Thymus (tissue), 11 donors: Measurements from ENCODE around the gene SYNGAP1. TPM values are rescaled to one million over a fixed set of nuclear protein-coding genes. Genes with fewer than 3 reads are reported as not detected.

ENCODE experiments used
- DNase-seq, 9 donors: peaks; one replicate each; pipeline ENCODE4 v3.0.0-alpha.2; 2013; ENCODE audit warnings: low spot score in 9 of 9, low read depth in 6 of 9, missing footprints in 1 of 9
- H3K27ac ChIP-seq, 2 donors: one replicate each; pipeline ENCODE4 v1.5.1; 2013; ENCODE audit warnings: control low read depth in 1 of 2, low read depth in 1 of 2, low read length in 1 of 2, mild to moderate bottlenecking in 1 of 2, moderate library complexity in 1 of 2
- H3K27me3 ChIP-seq, 2 donors: one replicate each; pipeline ENCODE4 v1.5.1; 2013; ENCODE audit warnings: low read length in 1 of 2; ENCODE audit not compliant: control insufficient read depth in 2 of 2, insufficient read depth in 1 of 2
- H3K36me3 ChIP-seq, 2 donors: one replicate each; pipeline ENCODE4 v1.5.1; 2013; ENCODE audit warnings: low read length in 1 of 2, mild to moderate bottlenecking in 1 of 2, moderate library complexity in 1 of 2; ENCODE audit not compliant: control insufficient read depth in 2 of 2, insufficient read depth in 2 of 2
- H3K4me1 ChIP-seq, 2 donors: one replicate each; pipeline ENCODE4 v1.5.1; 2013; ENCODE audit warnings: low read length in 2 of 2; ENCODE audit not compliant: control insufficient read depth in 2 of 2, insufficient read depth in 2 of 2
- H3K4me3 ChIP-seq, 2 donors: one replicate each; pipeline ENCODE4 v1.5.1; 2013; ENCODE audit warnings: low read length in 2 of 2, control low read depth in 1 of 2, mild to moderate bottlenecking in 1 of 2
- H3K9me3 ChIP-seq, 2 donors: one replicate each; pipeline ENCODE4 v1.5.1; 2013; ENCODE audit warnings: low read length in 1 of 2, mild to moderate bottlenecking in 1 of 2; ENCODE audit not compliant: control insufficient read depth in 2 of 2, insufficient read depth in 1 of 2
- WGBS: extraction: QIAGEN DNeasy Blood & Tissue Kit; methylation state at CpG from one replicate; pipeline ENCODE4 v1.1.7; 2013; 5-methylcytosine and 5-hydroxymethylcytosine counted together
- polyA plus RNA-seq: library from polyadenylated mRNA; stranded (reverse); fragments of 200-250 nt; gene quantifications from one replicate; pipeline ENCODE4 v1.2.3, GENCODE V29; 2013
- total RNA-seq: library from RNA; stranded (reverse); fragments of 120-200 nt; gene quantifications from one replicate; pipeline ENCODE4 v1.2.4, GENCODE V29; 2013
- donor health status: healthy.

SYNGAP1 gene
- total and polyA plus RNA-seq, 2 donors = 3.0 to 26.7 TPM

- H3K9me3 ChIP-seq = no peaks in the 10 kb centered on the region
- no peak overlapping the region for H3K4me3 ChIP-seq
- 97% methylated on average over 7 of the region's 7 CpGs for WGBS
- no peaks in the 10 kb centered on the region for H3K27me3 ChIP-seq
- no peaks in the 10 kb centered on the region for H3K36me3 ChIP-seq
- no peaks in the 10 kb centered on the region for H3K4me1 ChIP-seq
- H3K27ac ChIP-seq = no peak overlapping the region
- no peak for DNase-seq
Observed at GRCh38 chr6:33488339-33488738, 68.5 kb downstream of the SYNGAP1 start.

- no peak overlapping the region for H3K27ac ChIP-seq
- H3K36me3 ChIP-seq = no peaks in the 10 kb centered on the region
- 91% methylated on average over 3 of the region's 3 CpGs for WGBS
- no peaks in the 10 kb centered on the region for H3K4me1 ChIP-seq
- no peak for DNase-seq
- no peaks in the 10 kb centered on the region for H3K27me3 ChIP-seq
- H3K4me3 ChIP-seq = no peak overlapping the region
- H3K9me3 ChIP-seq = no peaks in the 10 kb centered on the region
Observed at GRCh38 chr6:33490198-33490597, 70.3 kb downstream of the SYNGAP1 start.

- H3K36me3 ChIP-seq = no peaks in the 10 kb centered on the region
- no peak overlapping the region for H3K27ac ChIP-seq
- H3K4me1 ChIP-seq = no peaks in the 10 kb centered on the region
- no peaks in the 10 kb centered on the region for H3K9me3 ChIP-seq
- H3K4me3 ChIP-seq = no peak overlapping the region
- DNase-seq = no peak
- H3K27me3 ChIP-seq = no peaks in the 10 kb centered on the region
- WGBS = 99% methylated on average over 6 of the region's 6 CpGs
Observed at GRCh38 chr6:33490621-33491020, 70.8 kb downstream of the SYNGAP1 start.

- Histone ChIP-seq H3K27ac (no peak overlapping the region), H3K9me3 (no peaks in the 10 kb centered on the region), H3K4me3 (no peak overlapping the region), H3K27me3 (no peaks in the 10 kb centered on the region), H3K4me1 (no peaks in the 10 kb centered on the region), H3K36me3 (no peaks in the 10 kb centered on the region)
- DNase-seq = peak in 1 of 9 donors; percentile 25
- WGBS = 56% methylated on average over 4 of the region's 4 CpGs
Observed at GRCh38 chr6:33492093-33492492, 72.2 kb downstream of the SYNGAP1 start.

GRCh38 chr6:33497157-33497556, 77.3 kb downstream of the SYNGAP1 start:
- Histone ChIP-seq H3K9me3 (no peaks in the 10 kb centered on the region), H3K4me3 (no peak overlapping the region), H3K4me1 (no peaks in the 10 kb centered on the region), H3K27ac (no peak overlapping the region), H3K27me3 (peaks cover 0 to 10% of the 10 kb centered on the region in 2 donors), H3K36me3 (no peaks in the 10 kb centered on the region)
- DNase-seq = no peak
- WGBS = 97% methylated on average over 7 of the region's 7 CpGs

GRCh38 chr6:33502486-33502885, 82.6 kb downstream of the SYNGAP1 start:
- Histone ChIP-seq H3K27ac (no peak overlapping the region), H3K9me3 (no peaks in the 10 kb centered on the region), H3K27me3 (peaks cover 0 to 9% of the 10 kb centered on the region in 2 donors), H3K4me3 (no peak overlapping the region), H3K36me3 (no peaks in the 10 kb centered on the region), H3K4me1 (no peaks in the 10 kb centered on the region)
- DNase-seq = no peak
- 92% methylated on average over 23 of the region's 23 CpGs for WGBS

- Histone ChIP-seq H3K27me3 (peaks cover 0 to 6% of the 10 kb centered on the region in 2 donors), H3K27ac (no peak overlapping the region)
- no peak for DNase-seq
Observed at GRCh38 chr6:33504486-33504885, 84.6 kb downstream of the SYNGAP1 start.

More at GRCh38 chr6:33504486-33504885, 84.6 kb downstream of the SYNGAP1 start:
- Histone ChIP-seq H3K4me1 (no peaks in the 10 kb centered on the region), H3K36me3 (no peaks in the 10 kb centered on the region), H3K4me3 (no peak overlapping the region), H3K9me3 (no peaks in the 10 kb centered on the region)

Other genes with a start within 250 kb of the SYNGAP1 start
- 2.1 TPM for gene COL11A2, start 227.6 kb upstream of the SYNGAP1 start, total RNA-seq
- 5.5 TPM for gene COL11A2, start 227.6 kb upstream of the SYNGAP1 start, polyA plus RNA-seq
- gene RXRB, start 219.4 kb upstream of the SYNGAP1 start, total RNA-seq = 19.4 TPM
- 60.7 TPM for gene RXRB, start 219.4 kb upstream of the SYNGAP1 start, polyA plus RNA-seq
- gene SLC39A7, start 219.2 kb upstream of the SYNGAP1 start, total RNA-seq = 32.1 TPM
- 43.0 TPM for gene SLC39A7, start 219.2 kb upstream of the SYNGAP1 start, polyA plus RNA-seq
- 31.3 TPM for gene HSD17B8, start 215.4 kb upstream of the SYNGAP1 start, total RNA-seq
- 15.7 TPM for gene HSD17B8, start 215.4 kb upstream of the SYNGAP1 start, polyA plus RNA-seq
- 35.0 TPM for gene RING1, start 211.6 kb upstream of the SYNGAP1 start, total RNA-seq
- gene RING1, start 211.6 kb upstream of the SYNGAP1 start, polyA plus RNA-seq = 62.6 TPM
- 26.3 TPM for gene VPS52, start 148.2 kb upstream of the SYNGAP1 start, total RNA-seq
- 59.0 TPM for gene VPS52, start 148.2 kb upstream of the SYNGAP1 start, polyA plus RNA-seq
- gene RPS18, start 148.0 kb upstream of the SYNGAP1 start, total RNA-seq = 5,201 TPM
- 5,710 TPM for gene RPS18, start 148.0 kb upstream of the SYNGAP1 start, polyA plus RNA-seq
- gene B3GALT4, start 142.9 kb upstream of the SYNGAP1 start, total RNA-seq = 9.0 TPM
- 14.9 TPM for gene B3GALT4, start 142.9 kb upstream of the SYNGAP1 start, polyA plus RNA-seq
- gene WDR46, start 130.8 kb upstream of the SYNGAP1 start, total RNA-seq = 48.6 TPM
- gene WDR46, start 130.8 kb upstream of the SYNGAP1 start, polyA plus RNA-seq = 68.6 TPM
- 92.8 TPM for gene PFDN6, start 130.5 kb upstream of the SYNGAP1 start, total RNA-seq
- gene PFDN6, start 130.5 kb upstream of the SYNGAP1 start, polyA plus RNA-seq = 171 TPM
- gene RGL2, start 121.1 kb upstream of the SYNGAP1 start, total RNA-seq = 19.9 TPM
- 120 TPM for gene RGL2, start 121.1 kb upstream of the SYNGAP1 start, polyA plus RNA-seq
- 37.7 TPM for gene TAPBP, start 106.0 kb upstream of the SYNGAP1 start, total RNA-seq
- gene TAPBP, start 106.0 kb upstream of the SYNGAP1 start, polyA plus RNA-seq = 57.0 TPM
- 10.3 TPM for gene ZBTB22, start 102.3 kb upstream of the SYNGAP1 start, total RNA-seq
- 15.5 TPM for gene ZBTB22, start 102.3 kb upstream of the SYNGAP1 start, polyA plus RNA-seq
- 45.0 TPM for gene DAXX, start 97.1 kb upstream of the SYNGAP1 start, total RNA-seq
- gene DAXX, start 97.1 kb upstream of the SYNGAP1 start, polyA plus RNA-seq = 48.1 TPM
- 34.3 TPM for gene KIFC1, start 28.2 kb upstream of the SYNGAP1 start, total RNA-seq
- 5.5 TPM for gene KIFC1, start 28.2 kb upstream of the SYNGAP1 start, polyA plus RNA-seq
- gene PHF1, start 9.1 kb upstream of the SYNGAP1 start, total RNA-seq = 16.3 TPM
- gene PHF1, start 9.1 kb upstream of the SYNGAP1 start, polyA plus RNA-seq = 141 TPM
- 136 TPM for gene CUTA, start 2.0 kb upstream of the SYNGAP1 start, total RNA-seq
- gene CUTA, start 2.0 kb upstream of the SYNGAP1 start, polyA plus RNA-seq = 199 TPM
- 5.7 TPM for gene ZBTB9, start 34.5 kb downstream of the SYNGAP1 start, total RNA-seq
- gene ZBTB9, start 34.5 kb downstream of the SYNGAP1 start, polyA plus RNA-seq = 9.0 TPM
- gene BAK1, start 160.2 kb downstream of the SYNGAP1 start, total RNA-seq = 12.8 TPM
- 25.6 TPM for gene BAK1, start 160.2 kb downstream of the SYNGAP1 start, polyA plus RNA-seq
- gene ITPR3, start 201.3 kb downstream of the SYNGAP1 start, total RNA-seq = 4.7 TPM
- 19.5 TPM for gene ITPR3, start 201.3 kb downstream of the SYNGAP1 start, polyA plus RNA-seq